KOPT-K1 (cell line): ENCODE results near the gene MLN.

Experiments used
- H3K27ac ChIP-seq: fragments of 200-600 bp; sonication (generic); 2 replicates; pipeline ENCODE4 v1.5.1; 2016; ENCODE audit warnings: antibody characterized with exemption, mild to moderate bottlenecking, low read depth, low read length; ENCODE audit not compliant: poor library complexity, severe bottlenecking
- H3K36me3 ChIP-seq: fragments of 200-600 bp; sonication (generic); 2 replicates; pipeline ENCODE4 v1.5.1; 2017; ENCODE audit warnings: antibody characterized with exemption, mild to moderate bottlenecking, low read length, moderate library complexity; ENCODE audit not compliant: insufficient read depth
- H3K9me3 ChIP-seq: fragments of 200-600 bp; sonication (generic); 2 replicates; pipeline ENCODE4 v1.5.1; 2017; ENCODE audit warnings: antibody characterized with exemption, low read length, mild to moderate bottlenecking; ENCODE audit not compliant: insufficient read depth, poor library complexity, severe bottlenecking

Gene MLN

GRCh38 chr6:33827546-33828451 is 24.0 kb upstream of the MLN start:
- Histone ChIP-seq H3K9me3 (no peaks in the 10 kb centered on the region), H3K27ac (no peak overlapping the region), H3K36me3 (no peaks in the 10 kb centered on the region)

- Histone ChIP-seq H3K36me3 (no peaks in the 10 kb centered on the region), H3K27ac (no peak overlapping the region), H3K9me3 (no peaks in the 10 kb centered on the region)
Measured at GRCh38 chr6:33826537-33826936, 22.7 kb upstream of the MLN start.

GRCh38 chr6:33824461-33825154 is 20.8 kb upstream of the MLN start:
- Histone ChIP-seq H3K9me3 (no peaks in the 10 kb centered on the region), H3K36me3 (no peaks in the 10 kb centered on the region), H3K27ac (no peak overlapping the region)

- H3K9me3 ChIP-seq, result no peaks in the 10 kb centered on the region
- H3K27ac ChIP-seq, result no peak overlapping the region
- no peaks in the 10 kb centered on the region for H3K36me3 ChIP-seq
Measured at GRCh38 chr6:33823806-33824205, 20.0 kb upstream of the MLN start.

GRCh38 chr6:33822575-33823395 is 19.0 kb upstream of the MLN start:
- no peaks in the 10 kb centered on the region for H3K9me3 ChIP-seq
- H3K36me3 ChIP-seq, result no peaks in the 10 kb centered on the region
- no peak overlapping the region for H3K27ac ChIP-seq

GRCh38 chr6:33820784-33821520 is 17.1 kb upstream of the MLN start:
- Histone ChIP-seq H3K9me3 (no peaks in the 10 kb centered on the region), H3K36me3 (no peaks in the 10 kb centered on the region), H3K27ac (no peak overlapping the region)

GRCh38 chr6:33820243-33820642 is 16.4 kb upstream of the MLN start:
- H3K36me3 ChIP-seq, result no peaks in the 10 kb centered on the region
- no peak overlapping the region for H3K27ac ChIP-seq
- H3K9me3 ChIP-seq, result no peaks in the 10 kb centered on the region

- no peak overlapping the region for H3K27ac ChIP-seq
- H3K9me3 ChIP-seq, result no peaks in the 10 kb centered on the region
- no peaks in the 10 kb centered on the region for H3K36me3 ChIP-seq
Measured at GRCh38 chr6:33819021-33819420, 15.2 kb upstream of the MLN start.

- H3K9me3 ChIP-seq, result no peaks in the 10 kb centered on the region
- no peaks in the 10 kb centered on the region for H3K36me3 ChIP-seq
Measured at GRCh38 chr6:33818293-33818692, 14.5 kb upstream of the MLN start.

GRCh38 chr6:33817489-33817888 is 13.7 kb upstream of the MLN start:
- Histone ChIP-seq H3K27ac (no peak overlapping the region), H3K36me3 (no peaks in the 10 kb centered on the region), H3K9me3 (no peaks in the 10 kb centered on the region)

More at GRCh38 chr6:33818293-33818692, 14.5 kb upstream of the MLN start:
- no peak overlapping the region for H3K27ac ChIP-seq

GRCh38 chr6:33816911-33817310 is 13.1 kb upstream of the MLN start:
- H3K36me3 ChIP-seq, result no peaks in the 10 kb centered on the region
- H3K9me3 ChIP-seq, result no peaks in the 10 kb centered on the region
- H3K27ac ChIP-seq, result no peak overlapping the region

- Histone ChIP-seq H3K27ac (no peak overlapping the region), H3K9me3 (no peaks in the 10 kb centered on the region), H3K36me3 (no peaks in the 10 kb centered on the region)
Measured at GRCh38 chr6:33815854-33816253, 12.1 kb upstream of the MLN start.

- Histone ChIP-seq H3K27ac (no peak overlapping the region), H3K9me3 (no peaks in the 10 kb centered on the region), H3K36me3 (no peaks in the 10 kb centered on the region)
Measured at GRCh38 chr6:33813990-33814985, 10.5 kb upstream of the MLN start.
